Brain microvascular endothelial cell (primary cell): Measurements from ENCODE around the gene B4GALNT4.

Experiments
- DNase-seq: peaks from one replicate; pipeline ENCODE4 v3.0.0-alpha.2; 2020
- H3K27ac ChIP-seq: fragments of 250-450 bp; sonication (Bioruptor Pico); 2 replicates; pipeline ENCODE4 v1.5.1; 2020; ENCODE audit warnings: mild to moderate bottlenecking, moderate library complexity
- H3K27me3 ChIP-seq: fragments of 250-450 bp; sonication (Bioruptor Pico); replicated peaks from 2 replicates; pipeline ENCODE4 v1.5.1; 2020; ENCODE audit warnings: mild to moderate bottlenecking
- H3K36me3 ChIP-seq: fragments of 250-450 bp; sonication (Bioruptor Pico); replicated peaks from 2 replicates; pipeline ENCODE4 v1.5.1; 2020; ENCODE audit warnings: mild to moderate bottlenecking
- H3K4me3 ChIP-seq: 2 replicates; pipeline ENCODE4 v1.5.1; 2011; ENCODE audit warnings: low read depth, mild to moderate bottlenecking, control low read depth, low read length, moderate library complexity
- in situ Hi-C: cut with HindIII; loops from 2 replicates; pipeline ENCODE4 v1.10.0; 2017; ENCODE audit warnings: low sequenced_read_pairs, low pct_ligation_motif_present
- TF ChIP-seq, protein P1 (sequence below): IDR thresholded peaks from 2 replicates; pipeline ENCODE4 v1.5.1; 2011; ENCODE audit warnings: low read depth, mild to moderate bottlenecking, moderate library complexity, low read length, control low read depth, inconsistent platforms; ENCODE audit errors: missing control alignments

B4GALNT4 gene

DNA sequence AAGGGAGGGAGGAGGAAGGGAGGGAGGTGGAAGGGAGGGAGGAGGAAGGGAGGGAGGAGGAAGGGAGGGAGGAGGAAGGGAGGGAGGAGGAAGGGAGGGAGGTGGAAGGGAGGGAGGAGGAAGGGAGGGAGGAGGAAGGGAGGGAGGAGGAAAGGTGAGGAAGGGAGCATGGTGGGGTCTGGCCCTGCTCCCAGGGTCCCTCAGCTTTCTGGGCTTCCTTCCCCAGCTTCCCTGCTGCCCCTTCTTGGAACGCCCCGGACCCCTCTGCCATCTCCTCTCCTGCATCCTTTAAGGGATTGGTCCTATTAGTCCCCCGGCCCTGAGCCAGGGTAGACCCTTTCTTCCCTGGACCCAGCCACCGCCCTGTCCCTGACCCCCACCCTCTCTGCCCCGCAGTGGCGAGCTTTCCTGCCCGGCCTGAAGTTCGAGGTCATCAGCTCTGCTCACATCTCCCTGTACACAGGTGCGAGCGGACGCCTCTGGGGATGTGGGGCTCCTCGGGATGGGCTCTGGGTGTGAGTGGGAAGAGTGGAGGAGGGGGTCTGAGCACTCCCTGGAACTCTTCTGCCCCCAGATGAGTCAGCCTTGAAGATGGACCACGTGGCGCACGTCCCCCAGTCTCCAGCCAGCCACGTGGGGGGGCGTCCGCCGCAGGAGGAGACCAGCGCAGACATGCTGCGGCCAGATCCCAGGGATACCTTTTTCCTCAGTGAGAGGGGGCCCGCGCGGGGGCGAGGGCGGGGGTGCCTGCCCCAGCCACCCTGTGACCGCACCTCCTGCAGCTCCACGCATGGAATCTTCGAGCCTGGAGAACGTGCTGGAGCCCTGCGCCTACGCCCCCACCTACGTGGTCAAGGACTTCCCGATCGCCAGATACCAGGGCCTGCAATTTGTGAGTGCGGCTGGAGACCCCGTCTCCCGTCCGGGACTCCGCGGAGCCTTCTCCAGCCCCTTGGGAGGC lies 6.0 kb downstream of the B4GALNT4 start:
- H3K27ac ChIP-seq: no peak overlapping the region
- peaks cover 2% of the 10 kb centered on the region for H3K27me3 ChIP-seq
- in situ Hi-C loops: no loop called here

DNA sequence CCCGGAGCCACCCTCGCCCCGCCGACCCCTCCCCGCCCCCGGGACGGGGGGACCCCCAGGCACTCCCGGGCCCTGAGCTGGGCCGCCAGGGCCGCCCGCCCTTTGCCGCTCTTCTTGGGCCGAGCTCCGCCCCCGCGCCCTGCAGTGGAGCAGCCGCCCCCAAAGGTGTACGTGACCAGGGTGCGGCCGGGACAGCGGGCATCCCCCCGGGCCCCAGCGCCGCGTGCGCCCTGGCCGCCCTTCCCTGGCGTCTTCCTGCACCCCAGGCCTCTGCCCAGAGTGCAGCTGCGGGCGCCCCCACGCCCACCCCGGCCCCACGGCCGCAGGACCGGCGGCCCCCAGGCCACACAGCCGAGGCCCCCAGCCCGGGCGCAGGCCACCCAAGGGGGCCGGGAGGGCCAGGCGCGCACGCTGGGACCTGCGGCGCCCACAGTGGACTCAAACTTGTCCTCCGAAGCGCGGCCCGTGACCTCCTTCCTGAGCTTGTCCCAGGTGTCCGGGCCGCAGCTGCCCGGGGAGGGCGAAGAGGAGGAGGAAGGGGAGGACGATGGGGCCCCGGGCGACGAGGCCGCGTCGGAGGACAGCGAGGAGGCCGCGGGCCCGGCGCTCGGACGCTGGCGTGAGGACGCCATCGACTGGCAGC lies 7.4 kb downstream of the B4GALNT4 start:
- Histone ChIP-seq H3K4me3 (no peak overlapping the region), H3K27ac (no peak overlapping the region), H3K36me3 (no peaks in the 10 kb centered on the region), H3K27me3 (no peaks in the 10 kb centered on the region)
- TF ChIP-seq, protein P1, sequence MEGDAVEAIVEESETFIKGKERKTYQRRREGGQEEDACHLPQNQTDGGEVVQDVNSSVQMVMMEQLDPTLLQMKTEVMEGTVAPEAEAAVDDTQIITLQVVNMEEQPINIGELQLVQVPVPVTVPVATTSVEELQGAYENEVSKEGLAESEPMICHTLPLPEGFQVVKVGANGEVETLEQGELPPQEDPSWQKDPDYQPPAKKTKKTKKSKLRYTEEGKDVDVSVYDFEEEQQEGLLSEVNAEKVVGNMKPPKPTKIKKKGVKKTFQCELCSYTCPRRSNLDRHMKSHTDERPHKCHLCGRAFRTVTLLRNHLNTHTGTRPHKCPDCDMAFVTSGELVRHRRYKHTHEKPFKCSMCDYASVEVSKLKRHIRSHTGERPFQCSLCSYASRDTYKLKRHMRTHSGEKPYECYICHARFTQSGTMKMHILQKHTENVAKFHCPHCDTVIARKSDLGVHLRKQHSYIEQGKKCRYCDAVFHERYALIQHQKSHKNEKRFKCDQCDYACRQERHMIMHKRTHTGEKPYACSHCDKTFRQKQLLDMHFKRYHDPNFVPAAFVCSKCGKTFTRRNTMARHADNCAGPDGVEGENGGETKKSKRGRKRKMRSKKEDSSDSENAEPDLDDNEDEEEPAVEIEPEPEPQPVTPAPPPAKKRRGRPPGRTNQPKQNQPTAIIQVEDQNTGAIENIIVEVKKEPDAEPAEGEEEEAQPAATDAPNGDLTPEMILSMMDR: no peak
- no peak for DNase-seq
- in situ Hi-C loops: no loop called here

More for the DNA sequence above, 6.0 kb downstream of the B4GALNT4 start:
- TF ChIP-seq, protein P1: no peak
- H3K4me3 ChIP-seq: no peak overlapping the region
- DNase-seq: no peak
- no peaks in the 10 kb centered on the region for H3K36me3 ChIP-seq

DNA sequence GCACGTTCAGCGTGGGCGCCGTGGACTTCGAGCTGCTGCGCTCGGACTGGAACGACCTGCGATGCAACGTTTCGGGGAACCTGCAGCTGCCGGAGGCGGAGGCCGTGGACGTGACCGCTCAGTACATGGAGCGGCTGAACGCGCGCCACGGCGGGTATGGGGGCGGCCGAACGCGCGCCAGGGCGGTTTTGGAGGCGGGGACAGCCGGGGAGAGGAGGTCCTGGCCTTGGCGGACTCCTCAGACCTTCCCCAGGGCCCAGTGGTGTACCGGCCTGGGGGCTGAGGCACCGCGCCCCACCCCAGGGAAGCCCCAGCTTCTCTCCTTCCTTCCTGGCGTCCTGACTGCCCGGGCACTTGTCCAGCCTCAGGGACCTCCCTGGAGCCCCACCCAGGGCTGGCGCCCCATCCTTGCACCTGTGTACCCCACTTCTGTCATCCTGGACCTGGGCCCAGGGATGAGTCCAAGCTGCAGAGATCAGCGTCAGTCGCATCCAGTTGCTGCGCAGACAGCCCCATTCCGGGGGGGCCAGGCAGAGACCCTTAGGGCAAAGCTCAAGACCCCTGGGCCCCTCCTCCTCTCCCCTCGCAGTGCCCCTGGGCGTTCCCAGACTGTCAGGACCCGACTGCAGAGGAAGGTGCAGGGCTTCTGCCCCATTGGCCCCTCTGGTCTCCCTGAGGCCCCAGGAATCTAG lies 8.0 kb downstream of the B4GALNT4 start:
- H3K27me3 ChIP-seq: no peaks in the 10 kb centered on the region
- no peak overlapping the region for H3K4me3 ChIP-seq
- TF ChIP-seq, protein P1: no peak
- no peak overlapping the region for H3K27ac ChIP-seq
- DNase-seq: no peak
- in situ Hi-C loops: no loop called here
- no peaks in the 10 kb centered on the region for H3K36me3 ChIP-seq

DNA sequence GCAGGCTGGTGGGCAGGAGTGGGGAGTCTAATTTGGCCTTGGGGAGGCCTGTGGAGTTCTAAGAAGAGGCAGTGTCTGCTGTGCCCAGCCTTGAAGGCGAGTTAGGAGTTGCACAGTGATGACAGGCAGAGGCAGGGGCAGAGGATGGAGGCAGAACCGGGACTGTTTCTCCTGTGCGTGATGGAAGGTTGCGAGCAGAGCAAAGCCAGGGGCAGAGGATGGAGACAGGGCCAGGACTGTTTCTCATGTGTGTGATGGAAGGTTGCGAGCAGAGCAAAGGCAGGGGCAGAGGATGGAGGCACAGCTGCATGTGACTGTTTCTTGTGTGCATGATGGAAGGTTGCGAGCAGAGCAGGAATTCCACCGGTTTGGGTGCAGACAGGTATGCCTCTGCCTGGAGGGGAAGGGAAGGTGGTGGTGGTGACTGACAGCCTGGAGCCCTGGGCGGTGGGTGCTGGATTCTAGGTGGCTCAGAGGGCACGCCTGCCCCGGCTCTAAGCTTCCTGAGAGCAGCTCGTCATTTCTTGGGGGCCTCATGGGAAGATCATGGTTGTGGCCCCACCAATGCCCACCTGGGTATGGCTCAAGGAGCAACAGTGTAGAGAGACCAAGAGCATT lies 8.7 kb downstream of the B4GALNT4 start:
- no peak for DNase-seq
- TF ChIP-seq, protein P1: no peak
- H3K27me3 ChIP-seq: no peaks in the 10 kb centered on the region
- no peak overlapping the region for H3K27ac ChIP-seq
- in situ Hi-C loops: no loop called here
- H3K36me3 ChIP-seq: no peaks in the 10 kb centered on the region
- H3K4me3 ChIP-seq: no peak overlapping the region

DNA sequence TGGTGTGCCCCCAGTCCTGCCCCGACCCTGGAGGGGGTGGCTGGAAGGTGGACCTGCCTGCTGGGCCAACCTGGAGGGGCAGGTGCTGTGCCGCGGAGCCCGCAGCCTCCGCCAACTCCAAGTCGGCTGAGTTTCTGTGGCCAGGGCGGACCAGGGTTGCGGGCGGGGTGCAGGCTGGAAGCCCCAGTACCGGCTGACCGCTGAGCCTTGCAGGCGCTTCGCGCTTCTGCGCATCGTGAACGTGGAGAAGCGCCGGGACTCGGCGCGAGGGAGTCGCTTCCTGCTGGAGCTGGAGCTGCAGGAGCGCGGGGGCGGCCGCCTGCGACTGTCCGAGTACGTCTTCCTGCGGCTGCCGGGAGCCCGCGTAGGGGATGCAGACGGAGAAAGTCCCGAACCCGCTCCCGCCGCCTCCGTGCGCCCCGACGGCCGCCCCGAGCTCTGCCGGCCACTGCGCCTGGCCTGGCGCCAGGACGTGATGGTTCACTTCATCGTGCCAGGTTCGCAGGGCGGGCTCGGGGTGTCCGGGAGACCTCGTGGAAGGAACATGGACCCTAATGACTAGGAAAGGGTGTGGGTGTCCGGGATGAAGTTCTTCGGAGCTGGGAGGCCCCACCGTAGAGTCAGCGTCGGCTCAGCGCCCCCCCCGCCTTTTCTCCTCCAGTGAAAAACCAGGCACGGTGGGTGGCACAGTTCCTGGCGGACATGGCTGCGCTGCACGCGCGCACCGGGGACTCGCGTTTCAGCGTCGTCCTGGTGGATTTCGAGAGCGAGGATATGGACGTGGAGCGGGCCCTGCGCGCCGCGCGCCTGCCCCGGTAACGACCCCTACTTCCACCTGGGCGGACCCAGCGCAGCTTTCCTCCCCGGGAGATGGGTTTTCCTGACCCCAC lies 10.2 kb downstream of the B4GALNT4 start:
- DNase-seq: no peak
- no peak overlapping the region for H3K27ac ChIP-seq
- no peak overlapping the region for H3K4me3 ChIP-seq
- no peaks in the 10 kb centered on the region for H3K27me3 ChIP-seq
- no peaks in the 10 kb centered on the region for H3K36me3 ChIP-seq
- TF ChIP-seq, protein P1: no peak
- in situ Hi-C loops: no loop called here
